Omental fat pad (tissue), 4 donors: ENCODE measurements around the gene ADGRD1. TPM values are rescaled to one million over a fixed set of nuclear protein-coding genes. Genes with fewer than 3 reads are reported as not detected.
"Not testable (repeated sequence)": the region's sequence is repeated elsewhere in the genome, so short reads cannot be mapped to it uniquely, and the experiment has no call there.

Experiments
- ATAC-seq: fragments of 150-250 bp; one replicate; pipeline ENCODE4 v1.9.1; 2016; ENCODE audit warnings: mild to moderate bottlenecking, moderate library complexity; ENCODE audit not compliant: low FRiP score
- DNase-seq: peaks from one replicate; pipeline ENCODE4 v3.0.0-alpha.2; 2019; ENCODE audit warnings: low spot score
- total RNA-seq, 4 donors: library from RNA; depleted of rRNA; stranded (reverse); fragments of >200 nt; gene quantifications; one replicate each; pipeline ENCODE4 v1.1.0, GENCODE V29; 2016
- TF ChIP-seq, protein P1 (sequence below), 3 donors: fragments of 450-650 bp; IDR thresholded peaks; one replicate each; pipeline ENCODE4 v1.5.1; 2016 to 2017; ENCODE audit warnings: antibody characterized with exemption in 3 of 3, mild to moderate bottlenecking in 3 of 3, moderate library complexity in 2 of 3

ADGRD1 gene
- total RNA-seq, 4 donors from 2014 or later = 34.3 to 98.6 (median 52.4) TPM

DNA sequence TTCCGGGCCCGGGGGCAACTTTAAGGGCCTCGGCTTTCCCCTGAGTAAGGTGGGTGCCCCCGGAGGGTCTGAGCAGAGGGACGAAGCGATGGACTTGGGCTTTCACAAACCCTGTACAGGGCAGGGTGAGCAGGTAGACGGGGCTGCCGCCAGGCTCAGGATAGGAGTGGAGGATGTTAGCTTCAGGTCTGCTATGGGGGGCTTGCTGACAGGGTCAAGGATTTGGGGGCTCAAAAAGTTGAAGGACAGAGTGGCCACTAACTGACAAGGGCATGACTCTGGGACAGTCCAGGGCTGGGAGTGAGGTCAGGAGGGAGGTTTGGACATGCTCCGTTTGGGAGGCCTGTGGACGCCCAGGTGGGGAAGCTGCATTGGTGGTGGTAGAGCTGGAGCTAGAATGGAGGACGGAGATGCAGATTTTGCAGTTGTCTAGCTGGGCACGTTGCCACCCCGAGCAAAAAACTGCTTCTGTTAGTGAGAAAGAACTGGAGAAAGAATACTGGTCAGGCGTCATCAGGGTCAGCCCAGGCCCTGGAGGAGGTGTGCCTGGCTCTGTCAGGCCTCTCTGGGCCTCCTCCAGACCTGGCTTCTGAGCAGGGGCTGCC lies 113.3 kb downstream of the ADGRD1 start:
- DNase-seq = no peak
- ATAC-seq = no peak
- TF ChIP-seq, protein P1, sequence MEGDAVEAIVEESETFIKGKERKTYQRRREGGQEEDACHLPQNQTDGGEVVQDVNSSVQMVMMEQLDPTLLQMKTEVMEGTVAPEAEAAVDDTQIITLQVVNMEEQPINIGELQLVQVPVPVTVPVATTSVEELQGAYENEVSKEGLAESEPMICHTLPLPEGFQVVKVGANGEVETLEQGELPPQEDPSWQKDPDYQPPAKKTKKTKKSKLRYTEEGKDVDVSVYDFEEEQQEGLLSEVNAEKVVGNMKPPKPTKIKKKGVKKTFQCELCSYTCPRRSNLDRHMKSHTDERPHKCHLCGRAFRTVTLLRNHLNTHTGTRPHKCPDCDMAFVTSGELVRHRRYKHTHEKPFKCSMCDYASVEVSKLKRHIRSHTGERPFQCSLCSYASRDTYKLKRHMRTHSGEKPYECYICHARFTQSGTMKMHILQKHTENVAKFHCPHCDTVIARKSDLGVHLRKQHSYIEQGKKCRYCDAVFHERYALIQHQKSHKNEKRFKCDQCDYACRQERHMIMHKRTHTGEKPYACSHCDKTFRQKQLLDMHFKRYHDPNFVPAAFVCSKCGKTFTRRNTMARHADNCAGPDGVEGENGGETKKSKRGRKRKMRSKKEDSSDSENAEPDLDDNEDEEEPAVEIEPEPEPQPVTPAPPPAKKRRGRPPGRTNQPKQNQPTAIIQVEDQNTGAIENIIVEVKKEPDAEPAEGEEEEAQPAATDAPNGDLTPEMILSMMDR (IDR thresholded peaks at IDR 0.05) = no peak

DNA sequence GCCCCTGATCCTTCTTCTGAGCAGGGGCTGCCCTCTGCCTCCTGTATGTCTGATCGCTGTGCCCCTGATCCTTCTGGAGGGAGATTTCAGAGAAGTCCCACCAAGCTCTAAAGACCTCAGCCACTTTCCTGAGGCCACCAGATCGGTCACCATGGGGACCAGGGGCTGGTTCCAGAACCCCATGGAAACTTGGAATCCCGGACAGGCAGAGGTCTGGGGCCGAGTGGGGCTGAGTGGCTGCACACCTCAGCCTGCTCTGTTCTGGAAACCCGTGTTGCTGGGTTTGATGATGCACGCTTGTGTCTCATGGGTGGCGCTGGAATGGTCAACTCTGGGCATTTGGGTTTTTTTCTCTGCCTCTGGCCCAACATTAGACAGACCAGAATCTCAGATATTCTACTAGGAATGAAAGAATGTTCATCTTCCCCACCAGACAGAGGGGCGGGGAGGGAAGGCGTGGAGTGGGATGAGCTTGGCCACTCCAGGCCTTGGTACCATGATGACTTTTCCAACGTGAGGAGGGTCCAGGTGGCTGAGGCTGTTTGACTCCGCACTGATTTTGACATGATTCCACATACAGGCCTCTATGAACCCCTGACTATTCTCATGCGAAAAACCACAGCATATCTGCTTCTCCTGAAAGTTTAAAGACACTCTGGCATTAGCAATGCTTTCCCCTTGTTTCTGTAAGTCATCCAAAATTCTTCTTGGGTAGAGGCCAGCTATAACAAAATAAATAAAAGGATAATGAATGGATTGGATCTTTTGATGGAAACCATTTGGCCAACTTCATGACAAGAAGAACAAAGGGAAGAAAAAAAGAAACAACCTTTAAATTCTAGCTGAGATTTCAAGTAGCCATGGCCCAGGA lies 114.5 kb downstream of the ADGRD1 start:
- peak; percentile 37 for ATAC-seq
- no peak for DNase-seq
- TF ChIP-seq, protein P1 (IDR thresholded peaks at IDR 0.05) = no peak

DNA sequence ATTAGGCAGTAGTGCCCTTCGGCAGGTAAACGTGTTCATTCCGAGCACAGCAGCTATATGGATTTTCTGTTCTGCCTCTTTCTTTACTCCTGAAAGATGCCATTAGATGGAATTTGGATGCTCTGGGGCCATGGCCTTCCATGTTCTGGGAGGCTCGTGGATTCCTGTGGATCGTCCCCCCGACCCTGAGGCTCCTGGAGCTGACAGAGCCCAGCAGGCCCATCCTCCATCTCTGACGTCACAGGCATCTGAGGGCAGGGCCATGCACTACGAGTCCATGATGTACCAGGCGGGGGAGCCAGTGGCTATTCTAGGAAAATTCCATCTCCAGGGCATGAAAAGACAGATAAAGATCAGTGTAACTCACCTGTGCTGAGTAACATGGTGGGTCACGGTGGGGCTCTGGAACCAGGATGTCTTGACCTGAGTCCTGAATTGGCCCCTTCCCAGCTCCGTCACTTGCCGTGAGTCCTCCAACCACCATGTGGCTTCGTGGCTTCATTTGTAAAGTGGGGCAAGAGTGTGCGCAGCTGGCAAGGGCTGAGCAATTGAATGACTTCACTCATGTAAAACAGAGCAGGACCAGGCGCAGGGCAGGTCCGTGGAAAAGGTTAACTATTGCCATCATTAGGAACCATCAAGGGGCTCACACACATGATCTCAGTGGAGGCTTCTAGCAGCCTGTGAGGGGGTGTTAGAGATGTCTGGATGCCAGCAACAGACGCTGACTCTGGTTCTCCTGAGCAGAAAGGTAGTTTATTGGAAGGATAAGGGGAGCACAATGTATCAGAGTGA lies 115.4 kb downstream of the ADGRD1 start:
- DNase-seq, ATAC-seq: not testable (repeated sequence)

DNA sequence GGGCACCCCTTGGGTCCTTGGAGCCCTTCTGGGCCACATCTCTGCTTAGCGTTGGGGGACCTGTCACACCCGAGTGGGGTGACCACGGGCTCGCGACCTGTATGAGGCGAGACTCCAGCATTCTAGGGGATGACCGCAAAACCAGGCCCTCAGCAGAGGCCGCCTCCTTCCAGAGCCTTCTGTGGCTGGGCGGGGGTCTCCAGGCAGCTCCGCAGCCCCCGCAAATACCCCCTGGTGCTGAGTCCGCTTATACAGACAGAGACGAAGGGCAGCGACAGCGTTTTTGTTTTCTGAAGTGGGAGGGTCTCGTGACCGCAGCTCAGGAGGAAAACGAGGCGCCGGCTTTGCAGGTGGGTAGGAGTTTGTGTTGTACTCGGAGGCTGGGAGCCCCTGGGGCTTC lies 116.4 kb downstream of the ADGRD1 start:
- not testable (repeated sequence) for ATAC-seq, DNase-seq

DNA sequence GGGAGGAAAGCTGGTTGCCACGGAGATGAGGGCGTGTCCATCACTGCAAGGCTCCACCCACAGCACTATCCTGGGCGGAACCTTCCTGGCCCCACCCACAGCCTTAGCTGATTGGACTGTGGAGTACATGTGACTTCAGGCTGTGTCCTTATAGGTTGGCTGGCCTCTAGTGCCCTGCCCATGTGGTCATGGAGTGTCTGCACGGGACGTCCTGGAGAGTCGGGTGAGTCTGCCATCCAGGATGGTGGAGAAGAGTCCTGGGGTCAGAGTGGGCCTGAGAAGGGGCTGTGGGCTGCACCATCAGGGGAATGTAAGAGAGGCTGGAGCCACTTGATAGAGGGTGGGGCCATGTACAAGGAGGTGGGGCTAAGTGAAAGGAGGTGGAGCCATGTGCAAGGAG lies 117.0 kb downstream of the ADGRD1 start:
- DNase-seq, ATAC-seq: not testable (repeated sequence)

DNA sequence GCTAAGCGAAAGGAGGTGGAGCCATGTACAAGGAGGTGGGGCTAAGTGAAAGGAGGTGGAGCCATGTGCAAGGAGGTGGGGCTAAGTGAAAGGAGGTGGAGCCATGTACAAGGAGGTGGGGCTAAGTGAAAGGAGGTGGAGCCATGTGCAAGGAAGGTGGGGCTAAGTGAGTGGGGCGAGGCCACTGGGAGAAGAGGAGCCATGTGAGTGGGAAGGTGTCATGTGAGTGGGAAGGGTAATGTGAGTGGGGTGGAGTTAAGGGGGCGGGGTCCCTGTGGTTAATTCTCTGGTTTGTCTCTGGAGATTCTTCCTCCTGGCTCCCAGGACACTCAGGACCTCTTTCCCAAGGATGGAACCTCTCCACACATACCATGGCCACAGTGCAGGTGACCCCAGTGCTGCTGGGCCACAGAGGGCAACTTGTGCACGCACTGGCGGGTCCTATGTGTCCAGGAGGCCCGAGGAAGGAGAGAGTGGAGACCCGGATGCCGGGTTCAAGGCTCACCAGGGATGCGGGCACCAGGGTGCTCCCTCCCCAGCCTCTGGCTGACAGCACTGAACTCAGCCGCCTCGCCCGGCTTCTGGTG lies 117.6 kb downstream of the ADGRD1 start:
- not testable (repeated sequence) for DNase-seq, ATAC-seq

DNA sequence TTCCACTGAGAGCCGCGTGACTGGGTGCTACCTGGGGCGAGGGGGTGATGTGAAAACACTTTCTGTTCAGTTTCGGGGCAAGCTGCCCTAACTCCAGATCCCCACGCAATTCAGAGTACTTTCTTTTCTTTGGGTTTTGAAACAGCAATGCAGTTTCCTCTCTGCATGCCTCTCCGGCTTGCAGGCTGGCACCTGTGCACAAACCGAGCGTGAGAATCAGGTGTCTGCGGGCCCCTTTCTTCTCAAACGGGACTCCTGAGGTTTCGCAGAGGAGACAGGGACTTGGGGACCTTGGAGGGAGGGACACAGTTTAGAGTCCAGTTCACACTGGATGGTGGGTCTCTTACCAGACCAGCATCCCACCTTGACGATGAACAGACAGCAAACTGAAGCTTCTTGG lies 118.2 kb downstream of the ADGRD1 start:
- not testable (repeated sequence) for ATAC-seq, DNase-seq

DNA sequence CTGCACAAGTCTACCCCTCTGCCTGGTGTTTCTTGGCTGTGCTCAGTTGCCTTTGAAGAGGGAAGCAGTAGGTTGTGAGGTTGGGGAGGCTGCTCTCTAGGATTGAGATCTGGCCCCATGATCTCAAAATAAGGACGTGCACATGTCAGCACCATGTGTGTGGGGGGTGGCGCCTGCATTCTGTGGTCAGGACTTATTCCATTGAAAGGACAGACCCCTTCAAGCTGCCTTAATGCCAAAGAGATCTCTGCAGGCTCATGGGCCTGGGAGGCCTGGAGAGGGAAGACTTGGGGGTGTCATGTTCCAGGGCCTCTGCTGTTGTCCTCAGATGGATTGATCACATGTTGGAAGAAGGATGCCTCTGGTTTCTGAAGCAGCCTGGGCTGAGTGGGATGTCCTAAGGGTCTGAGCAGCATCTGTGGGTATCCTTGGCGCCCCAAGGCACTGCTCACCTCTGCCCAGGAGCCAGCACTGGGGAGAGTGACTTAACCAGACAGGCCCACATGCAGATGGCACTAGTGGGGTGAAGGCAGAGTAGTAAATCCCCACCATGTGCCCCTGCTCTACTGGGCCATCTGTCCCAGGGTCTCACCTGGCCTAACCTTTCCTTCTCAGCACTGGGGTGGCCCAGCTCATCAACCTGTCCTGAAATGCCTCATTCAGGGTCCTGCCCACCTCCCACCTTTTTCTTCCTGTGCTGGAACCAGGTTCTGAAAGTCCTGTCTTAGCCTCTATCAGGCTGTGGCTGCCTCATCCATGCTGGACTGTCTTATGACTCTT lies 118.9 kb downstream of the ADGRD1 start:
- ATAC-seq (no peak), DNase-seq (no peak)
- TF ChIP-seq, protein P1 (IDR thresholded peaks at IDR 0.05) = no peak
